GM13976 (cell line): ENCODE data around the gene CELSR2.
"Not testable (repeated sequence)": the region's sequence is repeated elsewhere in the genome, so short reads cannot be mapped to it uniquely, and the experiment has no call there.

Experiments
- DNase-seq: peaks from one replicate; pipeline ENCODE4 v3.0.0; 2012; ENCODE audit warnings: low spot score
- in situ Hi-C: fragments of 300-500 bp; cut with MboI; formaldehyde crosslinking; loops from one replicate; pipeline ENCODE4 v1.12.0; 2022; ENCODE audit warnings: low sequenced_read_pairs, mixed read lengths, inconsistent platforms; ENCODE audit not compliant: unreplicated experiment
- TF ChIP-seq, protein P1 (sequence below): IDR thresholded peaks from 2 replicates; pipeline ENCODE4 v1.5.1; 2012; ENCODE audit warnings: borderline replicate concordance, mild to moderate bottlenecking; ENCODE audit not compliant: insufficient read depth; ENCODE audit errors: extremely low read depth, missing control alignments, control extremely low read depth

The CELSR2 gene

DNA sequence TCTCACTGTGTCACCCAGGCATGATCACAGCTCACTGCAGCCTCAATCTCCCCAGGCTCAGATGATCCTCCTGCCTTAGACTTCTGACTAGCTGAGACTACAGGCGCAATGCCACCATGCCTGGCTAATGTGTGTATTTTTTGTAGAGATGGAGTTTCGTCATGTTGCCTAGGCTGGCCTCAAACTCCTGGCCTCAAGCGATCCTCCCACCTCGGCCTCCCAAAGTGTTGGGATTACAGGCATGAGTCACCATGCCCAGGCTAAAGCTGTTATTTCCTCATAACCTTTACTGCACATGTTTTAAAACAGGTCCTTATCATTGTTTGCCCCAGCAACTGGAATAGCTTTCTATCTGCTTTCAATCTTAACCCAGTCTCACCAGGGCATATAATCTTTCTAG lies 32.7 kb upstream of the CELSR2 start:
- no peak for DNase-seq
- in situ Hi-C loops: no loop called here
- TF ChIP-seq, protein P1, sequence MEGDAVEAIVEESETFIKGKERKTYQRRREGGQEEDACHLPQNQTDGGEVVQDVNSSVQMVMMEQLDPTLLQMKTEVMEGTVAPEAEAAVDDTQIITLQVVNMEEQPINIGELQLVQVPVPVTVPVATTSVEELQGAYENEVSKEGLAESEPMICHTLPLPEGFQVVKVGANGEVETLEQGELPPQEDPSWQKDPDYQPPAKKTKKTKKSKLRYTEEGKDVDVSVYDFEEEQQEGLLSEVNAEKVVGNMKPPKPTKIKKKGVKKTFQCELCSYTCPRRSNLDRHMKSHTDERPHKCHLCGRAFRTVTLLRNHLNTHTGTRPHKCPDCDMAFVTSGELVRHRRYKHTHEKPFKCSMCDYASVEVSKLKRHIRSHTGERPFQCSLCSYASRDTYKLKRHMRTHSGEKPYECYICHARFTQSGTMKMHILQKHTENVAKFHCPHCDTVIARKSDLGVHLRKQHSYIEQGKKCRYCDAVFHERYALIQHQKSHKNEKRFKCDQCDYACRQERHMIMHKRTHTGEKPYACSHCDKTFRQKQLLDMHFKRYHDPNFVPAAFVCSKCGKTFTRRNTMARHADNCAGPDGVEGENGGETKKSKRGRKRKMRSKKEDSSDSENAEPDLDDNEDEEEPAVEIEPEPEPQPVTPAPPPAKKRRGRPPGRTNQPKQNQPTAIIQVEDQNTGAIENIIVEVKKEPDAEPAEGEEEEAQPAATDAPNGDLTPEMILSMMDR: no peak

DNA sequence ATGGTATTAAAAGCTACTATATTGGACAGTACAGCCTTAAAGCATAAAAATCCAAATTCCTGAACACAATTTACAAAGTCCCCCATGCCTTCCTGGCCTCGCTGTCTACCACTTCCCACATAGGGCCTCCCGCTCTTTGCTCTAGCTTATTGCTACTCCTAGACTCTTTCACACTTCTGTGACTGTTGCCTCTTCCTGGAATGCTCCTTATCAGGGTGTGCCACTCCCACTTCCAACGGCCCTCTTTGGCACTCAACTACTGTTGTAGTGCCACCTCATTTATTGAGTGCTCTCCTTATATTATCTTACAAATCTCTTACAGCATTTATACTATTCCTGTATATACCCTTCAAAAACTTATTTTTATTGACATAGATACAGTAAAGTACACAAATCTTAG lies 30.8 kb upstream of the CELSR2 start:
- TF ChIP-seq, protein P1: no peak
- no peak for DNase-seq
- in situ Hi-C loops: no loop called here

DNA sequence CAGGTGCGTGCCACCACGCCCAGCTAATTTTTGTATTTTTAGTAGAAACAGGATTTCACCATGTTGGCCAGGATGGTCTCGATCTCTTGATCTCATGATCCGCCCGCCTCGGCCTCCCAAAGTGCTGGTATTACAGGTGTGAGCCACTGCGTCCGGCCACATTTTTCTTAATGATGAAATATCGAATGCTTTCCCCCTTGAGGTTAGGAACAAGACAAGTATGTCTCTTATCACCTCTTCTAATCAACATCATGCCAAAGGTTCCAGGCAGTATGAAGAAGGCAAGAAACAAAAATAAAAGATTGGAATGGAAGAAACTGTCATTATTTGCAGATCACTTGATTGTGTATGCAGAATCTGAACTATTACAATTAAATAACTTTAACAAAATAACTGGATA lies 28.1 kb upstream of the CELSR2 start:
- DNase-seq, in situ Hi-C loops: not testable (repeated sequence)

DNA sequence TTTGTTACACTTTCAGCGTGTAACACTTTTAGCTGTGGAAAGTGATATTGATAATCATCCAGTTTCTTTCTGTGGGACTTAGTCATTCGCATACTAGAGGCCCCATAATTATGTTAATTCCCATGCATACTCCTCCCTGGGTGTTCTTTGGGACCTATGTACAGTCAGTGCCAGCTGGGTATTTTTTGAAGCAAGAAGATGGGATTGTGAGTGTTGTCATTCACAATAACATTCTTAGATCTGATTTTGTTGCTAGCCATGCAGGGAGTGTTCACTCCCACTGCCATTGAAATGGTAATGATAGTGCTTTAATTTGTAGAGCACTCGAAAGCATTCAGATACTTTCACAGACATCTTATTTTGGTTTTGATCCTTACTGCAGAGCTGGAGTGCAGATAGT lies 24.0 kb upstream of the CELSR2 start:
- TF ChIP-seq, protein P1: no peak
- in situ Hi-C loops: no loop called here
- no peak for DNase-seq

DNA sequence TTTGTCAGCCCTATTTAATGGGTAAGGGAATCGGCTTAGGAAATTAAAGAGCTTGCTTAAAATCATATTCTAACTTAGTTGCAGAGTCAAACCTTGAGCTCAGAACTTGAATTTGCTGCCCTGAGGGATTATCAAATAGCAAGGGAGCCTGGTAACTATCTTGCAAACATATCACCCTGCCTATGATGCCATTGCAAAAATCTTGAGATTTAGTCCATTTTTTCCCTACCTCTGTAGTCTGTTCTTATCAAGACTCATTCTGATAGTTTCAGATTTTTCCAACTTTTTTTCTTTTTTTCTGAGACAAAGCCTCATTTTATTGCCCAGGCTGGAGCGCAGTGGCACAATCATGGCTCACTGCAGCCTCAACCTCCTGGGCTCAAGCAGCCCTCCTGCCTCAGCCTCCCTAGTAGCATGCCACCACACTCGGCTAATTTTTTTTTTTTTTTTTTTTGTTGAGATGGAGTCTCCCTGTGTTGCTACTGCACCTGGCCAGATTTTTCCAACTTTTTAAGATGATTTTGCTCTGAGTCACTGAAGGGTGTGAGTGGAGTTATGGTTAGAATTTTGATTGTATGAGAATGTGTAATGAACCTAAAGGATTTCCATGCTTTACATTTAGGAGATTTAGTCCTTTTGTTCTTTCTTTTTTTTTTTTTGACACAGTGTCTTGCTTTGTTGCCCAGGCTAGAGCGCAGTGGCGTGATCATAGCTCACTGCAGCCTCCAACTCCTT lies 23.5 kb upstream of the CELSR2 start:
- TF ChIP-seq, protein P1: no peak
- in situ Hi-C loops: no loop called here
- no peak for DNase-seq

DNA sequence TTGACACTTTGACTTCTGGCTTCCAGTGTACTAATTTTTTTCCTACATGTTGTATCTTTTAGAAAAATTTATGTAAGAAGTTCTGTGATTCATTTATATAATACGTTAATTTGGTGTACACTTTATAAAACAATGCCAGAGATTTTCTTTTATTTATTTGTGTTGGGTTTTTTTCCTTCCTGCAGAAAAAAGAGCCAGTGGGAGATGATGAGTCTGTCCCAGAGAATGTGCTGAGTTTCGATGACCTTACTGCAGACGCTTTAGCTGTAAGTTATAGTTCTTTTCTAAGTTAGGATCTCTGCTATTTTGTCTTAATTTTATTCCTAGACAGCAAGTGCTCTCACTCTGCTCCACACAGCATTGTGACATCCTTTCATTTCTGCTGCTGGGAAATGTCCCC lies 21.2 kb upstream of the CELSR2 start:
- no peak for DNase-seq
- in situ Hi-C loops: no loop called here
- TF ChIP-seq, protein P1: no peak

DNA sequence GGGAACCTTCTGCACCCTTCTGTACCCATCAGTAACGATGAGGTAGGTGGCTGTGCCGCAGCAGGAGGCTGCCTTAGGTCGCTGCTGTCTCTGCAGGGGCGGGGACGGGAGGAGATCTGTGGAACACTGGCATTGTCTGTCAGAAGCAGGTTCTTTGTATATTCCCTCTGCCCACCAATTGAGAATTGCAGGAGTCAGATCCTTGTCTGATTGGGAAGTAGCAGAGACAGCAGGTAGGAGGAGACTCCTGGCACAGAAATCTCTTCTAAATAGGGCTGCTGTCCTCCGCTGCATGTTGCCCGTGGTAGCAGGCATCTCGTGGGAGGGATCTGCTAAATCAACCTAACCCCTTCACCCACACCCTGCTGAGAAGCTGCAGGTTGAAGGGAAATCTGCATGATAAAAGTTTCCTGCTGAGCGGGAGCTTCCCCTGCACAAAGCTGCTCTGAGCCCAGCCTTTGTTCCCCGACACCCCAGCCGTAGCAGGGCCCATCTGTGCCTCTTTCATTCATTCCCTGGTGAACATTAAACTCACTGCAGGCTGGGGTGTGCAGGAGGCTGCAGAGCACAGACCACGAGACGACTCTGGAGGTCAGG lies 19.7 kb upstream of the CELSR2 start:
- TF ChIP-seq, protein P1: no peak
- in situ Hi-C loops: no loop called here
- no peak for DNase-seq
